Activated T-helper 1 cell treated with anti-CD3 and anti-CD28 coated beads, Interleukin-2, amount 50 U/mL, for 16 hours (primary cell): ENCODE data around the gene ZMYM1.
"Not testable (repeated sequence)": the region's sequence is repeated elsewhere in the genome, so short reads cannot be mapped to it uniquely, and the experiment has no call there.

Source experiments
- DNase-seq, 2 donors: peaks; one replicate each; pipeline ENCODE4 v3.0.0-alpha.2; 2020; ENCODE audit warnings: low read depth in 1 of 2, low spot score in 1 of 2

ZMYM1 gene

GRCh38 chr1:35073265-35073811 is 5.8 kb upstream of the ZMYM1 start:
- no peak for DNase-seq

DNA sequence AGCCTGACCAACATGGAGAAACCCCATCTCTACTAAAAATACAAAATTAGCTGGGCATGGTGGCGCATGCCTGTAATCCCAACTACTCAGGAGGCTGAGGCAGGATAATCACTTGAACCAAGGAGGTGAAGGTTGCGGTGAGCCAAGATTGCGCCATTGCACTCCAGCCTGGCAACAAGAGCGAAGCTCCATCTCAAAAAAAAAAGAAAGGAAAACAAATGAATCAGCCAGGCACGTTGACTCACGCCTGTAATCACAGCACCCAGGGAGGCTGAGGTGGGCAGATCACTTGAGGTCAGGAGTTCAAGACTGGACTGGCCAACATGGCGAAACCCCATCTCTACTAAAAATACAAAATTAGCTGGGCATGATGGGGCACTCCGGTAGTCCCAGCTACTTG is 2.8 kb upstream of the ZMYM1 start:
- DNase-seq = not testable (repeated sequence)

DNA sequence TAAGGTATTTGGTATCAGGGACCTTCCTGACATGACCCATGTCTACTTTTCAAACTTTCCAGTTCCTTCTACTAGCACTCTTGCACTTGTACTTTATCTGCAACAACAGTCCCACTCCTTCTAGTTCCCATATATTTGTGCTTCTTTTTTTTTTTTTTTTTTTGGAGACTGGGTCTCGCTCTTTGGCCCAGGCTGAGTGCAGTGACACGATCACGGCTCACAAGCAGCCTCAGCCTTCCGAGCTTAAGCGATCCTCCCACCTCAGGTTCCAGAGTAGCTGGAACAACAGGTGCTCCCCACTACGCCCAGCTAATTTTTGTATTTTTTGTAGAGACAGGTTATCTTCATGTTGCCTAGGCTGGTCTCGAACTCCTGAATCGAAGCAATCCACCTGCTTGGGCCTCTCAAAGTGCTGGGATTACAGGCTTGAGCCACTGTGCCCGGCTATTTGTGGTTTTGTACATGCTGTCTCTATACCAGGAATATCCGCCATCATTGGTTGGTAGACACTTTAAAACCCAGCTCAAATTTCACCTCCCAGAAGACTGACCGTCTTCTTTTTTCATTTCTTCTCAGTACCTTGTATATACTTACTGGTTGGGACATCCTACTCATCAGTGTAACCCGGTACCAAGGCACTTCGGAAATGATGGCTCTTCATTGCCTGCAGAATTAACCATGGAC is 1.1 kb downstream of the ZMYM1 start:
- no peak for DNase-seq

DNA sequence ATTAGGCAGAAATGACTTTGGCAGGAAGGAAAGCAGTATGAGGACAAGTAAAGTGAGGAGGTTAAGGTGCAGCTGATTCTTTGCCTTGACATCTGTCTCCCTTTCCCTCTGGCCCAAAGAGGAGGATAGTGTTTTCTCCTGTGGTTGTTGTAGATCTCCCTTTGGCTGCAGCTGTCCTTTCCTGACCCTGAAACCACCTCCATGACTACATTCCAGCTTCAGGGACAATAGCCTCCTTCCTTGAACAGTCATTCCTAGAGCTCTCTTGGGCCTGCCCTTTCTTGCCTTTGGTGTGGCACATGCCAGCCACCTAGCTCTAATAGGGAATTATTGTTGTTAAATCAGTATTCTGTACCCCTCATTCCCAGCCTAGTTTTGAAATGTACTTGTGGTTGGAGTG is 6.2 kb downstream of the ZMYM1 start:
- DNase-seq = no peak

DNA sequence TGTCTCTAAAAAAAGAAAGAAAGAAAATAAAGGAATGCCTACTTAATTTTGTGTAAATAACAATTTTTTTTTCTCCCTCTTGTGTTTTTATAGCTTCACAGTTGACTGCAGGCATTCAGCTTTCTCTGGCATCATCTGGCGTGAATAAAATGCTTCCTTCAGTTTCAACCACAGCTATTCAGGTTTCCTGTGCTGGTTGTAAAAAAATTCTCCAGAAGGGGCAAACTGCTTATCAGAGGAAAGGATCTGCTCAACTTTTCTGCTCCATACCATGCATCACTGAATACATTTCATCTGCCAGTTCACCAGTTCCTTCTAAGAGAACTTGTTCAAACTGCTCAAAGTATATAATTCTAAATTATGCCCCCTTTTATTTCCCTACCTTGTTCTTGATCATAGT is 18.0 kb downstream of the ZMYM1 start:
- DNase-seq = no peak

GRCh38 chr1:35111106-35111505 is 31.9 kb downstream of the ZMYM1 start:
- DNase-seq = no peak

DNA sequence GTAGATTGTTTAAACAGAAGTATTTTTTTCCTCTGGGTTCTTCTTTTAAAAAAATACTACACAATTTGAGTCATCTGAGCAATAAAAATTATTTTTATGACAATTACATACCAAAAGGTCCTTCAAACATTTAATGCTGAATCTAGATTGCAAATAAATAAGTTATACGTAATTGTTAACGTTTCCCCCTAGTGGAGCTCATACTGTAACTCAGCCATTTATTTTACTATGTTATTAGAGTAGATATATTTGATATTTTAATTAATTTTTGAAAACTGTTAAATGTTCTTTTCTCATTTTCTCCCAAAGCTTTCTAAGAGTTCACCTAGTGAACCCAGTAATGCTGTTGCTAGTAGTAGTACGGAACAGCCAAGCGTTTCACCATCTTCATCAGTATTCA is 33.5 kb downstream of the ZMYM1 start:
- DNase-seq = no peak

DNA sequence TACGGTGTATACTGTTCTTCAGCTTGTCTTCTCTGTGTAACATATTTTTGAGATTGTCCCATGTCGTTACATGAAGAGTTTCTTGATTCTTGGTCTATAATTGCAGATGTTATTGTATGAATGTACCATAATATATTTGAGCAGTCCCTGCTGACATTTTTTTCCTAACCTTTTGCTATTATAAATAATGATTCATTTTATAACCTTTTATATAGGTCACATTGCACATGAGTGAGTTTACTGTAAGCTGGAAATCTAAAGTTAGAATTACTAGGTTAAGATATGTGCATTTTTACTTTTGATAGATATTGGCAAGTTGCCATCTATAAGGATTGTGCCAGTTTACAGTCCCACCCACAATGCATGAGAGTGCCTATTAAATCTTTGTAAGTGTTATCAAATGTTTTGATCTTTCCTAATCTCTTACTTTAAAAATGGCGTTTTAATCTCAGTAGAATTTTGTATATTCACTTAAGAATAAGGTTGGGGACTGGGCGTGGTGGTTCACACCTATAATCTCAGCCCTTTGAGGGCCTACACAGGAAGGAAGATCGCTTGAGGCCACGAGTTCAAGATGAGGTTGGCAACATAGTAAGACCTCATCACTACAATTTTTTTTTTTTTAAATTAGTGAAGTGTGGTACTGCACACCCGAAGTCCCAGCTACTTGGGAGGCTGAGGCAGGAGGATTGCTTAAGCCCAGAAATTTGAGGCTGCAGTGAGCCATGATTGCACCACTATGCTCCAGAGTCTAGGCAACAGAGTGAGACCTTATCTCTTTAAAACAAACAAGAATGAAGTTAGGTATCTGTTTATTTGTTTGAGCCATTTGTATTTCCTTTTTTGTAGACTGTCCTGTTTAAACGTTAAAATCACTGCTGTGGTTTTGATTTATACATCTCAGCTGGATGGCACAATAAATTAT is 36.5 kb downstream of the ZMYM1 start:
- DNase-seq = no peak

GRCh38 chr1:35120458-35121133 is 41.4 kb downstream of the ZMYM1 start:
- no peak for DNase-seq

GRCh38 chr1:35122311-35122710 is 43.1 kb downstream of the ZMYM1 start:
- DNase-seq = no peak

DNA sequence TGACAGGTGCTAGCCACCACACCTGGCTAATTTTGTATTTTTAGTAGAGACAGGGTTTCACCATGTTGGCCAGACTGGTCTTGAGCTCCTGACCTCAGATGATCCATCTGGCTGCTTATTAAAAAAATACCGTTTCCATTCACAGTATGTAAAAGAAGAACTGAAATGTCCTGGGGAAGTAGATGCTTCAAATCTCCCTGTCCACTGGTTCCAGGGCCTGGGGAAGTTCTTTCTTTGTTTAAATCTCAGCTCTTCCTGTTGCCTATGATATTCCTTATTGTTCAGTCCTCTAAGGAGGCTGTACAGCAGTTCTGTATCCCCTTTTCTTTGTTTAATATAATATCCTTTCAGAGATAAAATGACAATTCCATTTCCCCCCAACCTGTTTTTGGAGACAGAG is 47.4 kb downstream of the ZMYM1 start:
- no peak for DNase-seq

DNA sequence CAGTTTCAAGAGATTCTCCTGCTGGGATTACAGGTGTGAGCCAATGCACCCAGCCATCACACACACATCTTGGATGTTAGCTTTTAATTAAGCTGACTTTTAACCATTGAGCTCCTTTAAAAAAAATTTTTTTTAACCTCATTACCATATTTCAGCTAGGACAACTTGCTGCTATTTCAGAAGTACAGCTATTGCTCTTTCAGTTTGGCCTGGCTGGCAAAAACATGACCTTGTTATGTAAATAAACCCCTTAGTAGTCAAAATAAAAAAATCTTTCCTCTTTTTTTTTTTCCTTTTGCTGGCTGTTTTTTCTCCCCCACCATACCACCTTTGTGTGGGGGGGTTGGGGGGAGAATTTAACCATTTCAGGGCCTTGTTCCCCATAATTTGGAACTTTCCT is 49.9 kb downstream of the ZMYM1 start:
- DNase-seq = no peak

DNA sequence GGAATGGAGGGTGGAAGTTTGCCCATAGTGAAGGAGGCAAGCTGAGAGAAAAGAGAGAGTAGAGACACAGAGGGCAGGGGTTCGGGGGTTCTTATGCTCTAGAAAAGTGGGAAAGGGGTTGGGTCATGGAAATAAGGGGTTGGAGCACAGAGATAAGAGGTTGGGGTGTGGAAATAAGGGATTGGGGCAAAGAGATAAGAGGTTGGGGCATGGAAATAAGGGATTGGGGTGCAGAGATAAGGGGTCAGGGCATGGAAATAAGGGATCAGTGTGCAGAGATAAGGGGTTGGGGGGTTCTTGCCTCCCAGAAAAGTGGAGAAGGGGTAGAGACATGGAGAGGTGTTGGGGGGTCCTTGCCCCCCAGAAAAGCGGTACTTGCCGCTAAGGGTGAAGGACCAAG is 57.6 kb downstream of the ZMYM1 start:
- no peak for DNase-seq

DNA sequence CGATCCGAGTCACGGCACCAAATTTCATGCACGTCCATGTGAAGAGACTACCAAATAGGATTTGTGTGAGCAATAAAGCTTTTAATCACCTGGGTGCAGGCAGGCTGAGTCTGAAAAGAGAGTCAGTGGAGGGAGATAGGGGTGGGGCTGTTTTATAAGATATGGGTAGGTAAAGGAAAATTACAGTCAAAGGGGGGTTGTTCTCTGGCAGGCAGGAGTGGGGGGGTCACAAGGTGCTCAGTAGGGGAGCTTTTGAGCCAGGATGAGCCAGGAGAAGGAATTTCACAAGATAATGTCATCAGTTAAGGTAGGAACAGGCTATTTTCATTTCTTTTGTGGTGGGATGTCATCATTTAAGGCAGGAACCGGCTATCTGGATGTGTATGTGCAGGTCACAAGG is 58.4 kb downstream of the ZMYM1 start:
- DNase-seq = not testable (repeated sequence)

- not testable (repeated sequence) for DNase-seq
Observed at GRCh38 chr1:35142294-35142693, 63.1 kb downstream of the ZMYM1 start.

DNA sequence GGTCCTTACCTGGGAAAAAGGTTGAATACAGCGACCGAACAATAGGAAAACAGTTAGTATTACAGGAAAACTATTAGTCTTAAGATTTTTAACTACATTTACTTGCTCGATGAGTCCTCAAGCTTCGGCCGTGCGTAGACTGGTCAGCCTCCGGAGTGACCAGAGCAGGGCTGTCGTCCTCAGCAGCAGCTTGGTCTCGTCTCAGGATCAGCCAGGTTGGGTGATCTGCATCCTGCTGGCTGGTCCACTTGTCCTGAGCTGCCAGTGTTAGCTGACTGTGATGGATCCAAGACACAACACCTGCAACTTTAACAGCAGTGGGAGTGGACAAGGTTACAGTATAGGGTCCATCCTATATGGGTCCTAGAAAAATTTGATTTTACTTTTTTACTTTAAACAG is 63.5 kb downstream of the ZMYM1 start:
- DNase-seq = not testable (repeated sequence)

DNA sequence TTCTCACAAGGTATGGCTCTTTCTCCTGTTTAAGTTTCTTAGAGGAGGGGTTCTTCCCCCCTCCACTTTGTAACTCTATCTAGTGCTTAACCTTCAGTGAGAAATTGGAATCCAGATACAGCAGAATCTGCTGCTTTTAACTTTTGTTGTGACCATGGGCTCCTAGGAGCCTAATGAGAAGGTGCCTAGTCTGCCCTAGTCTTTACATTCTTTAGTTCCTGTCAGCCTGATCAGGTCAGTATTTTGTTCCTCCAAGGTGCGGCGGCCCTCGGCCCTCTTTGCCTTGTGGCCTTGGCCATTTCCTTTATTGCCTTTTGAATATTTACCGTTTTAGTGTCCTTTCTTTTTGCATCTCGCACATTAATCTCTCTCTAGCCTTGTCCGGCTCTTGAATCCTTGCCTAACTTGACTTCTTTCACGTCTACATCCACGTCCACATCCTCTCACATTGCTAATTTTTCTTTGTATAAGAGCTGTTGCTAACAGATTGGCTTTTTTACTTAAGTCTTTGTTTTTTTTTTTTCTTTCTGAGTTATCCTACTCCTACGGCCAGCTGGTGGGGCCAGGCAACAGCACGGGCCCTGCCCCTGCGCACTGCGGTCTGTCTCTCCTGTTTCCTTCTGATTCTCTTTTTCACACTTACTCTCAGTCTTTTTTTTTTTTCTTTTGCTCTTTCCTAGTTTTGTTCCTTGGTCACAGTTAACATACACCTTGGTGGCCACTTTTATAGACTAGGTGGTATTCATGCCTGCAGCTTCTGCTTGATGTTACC is 64.7 kb downstream of the ZMYM1 start:
- DNase-seq = no peak

DNA sequence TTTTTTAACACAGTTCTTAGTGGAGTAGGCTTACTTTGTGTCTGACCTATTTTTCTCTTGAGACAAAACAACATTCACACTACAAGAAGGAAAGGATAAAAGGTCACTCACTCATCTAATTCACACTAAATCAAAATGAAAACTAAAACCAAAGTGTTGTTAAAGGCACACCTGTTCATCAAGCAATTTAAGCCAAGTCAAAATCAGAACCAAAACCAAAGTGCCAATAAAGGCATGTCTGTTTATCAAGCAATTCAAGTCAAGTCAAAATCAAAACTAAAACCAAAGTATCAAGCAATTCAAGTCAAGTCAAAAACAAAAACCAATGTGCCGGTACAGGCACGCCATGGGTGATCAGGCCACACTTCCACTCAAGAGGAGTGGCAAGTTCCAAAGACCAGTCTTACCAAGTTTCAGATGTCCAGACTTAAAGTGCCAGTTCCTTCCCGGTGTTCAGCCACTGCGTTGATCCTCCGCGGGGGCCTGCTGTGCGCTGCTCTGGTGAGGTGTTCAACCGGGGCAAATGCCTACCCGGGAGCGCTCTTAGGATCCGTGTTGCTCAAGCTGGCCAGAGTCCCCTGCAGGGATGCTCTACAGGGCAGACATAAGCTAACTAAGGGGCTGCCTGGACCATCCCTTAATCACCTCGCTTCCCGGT is 66.8 kb downstream of the ZMYM1 start:
- DNase-seq = not testable (repeated sequence)

- no peak for DNase-seq
Observed at GRCh38 chr1:35151220-35151619, 72.0 kb downstream of the ZMYM1 start.

- no peak for DNase-seq
Observed at GRCh38 chr1:35164893-35165292, 85.7 kb downstream of the ZMYM1 start.
